K562 (cell line): ENCODE measurements around the gene GIGYF1. TPM values are rescaled to one million over a fixed set of nuclear protein-coding genes. Genes with fewer than 3 reads are reported as not detected.
A peak's percentile ranks its signal among the peaks of the same experiment; 100 is the strongest.

Experiments used
- ARHGAP35 ChIP-seq: fragments of 450-650 bp; IDR thresholded peaks from 2 replicates; pipeline ENCODE4 v1.6.1; 2018; ENCODE audit not compliant: partially characterized antibody
- CBFA2T2 ChIP-seq: fragments of 450-650 bp; conservative IDR thresholded peaks from 2 replicates; pipeline ENCODE4 v1.6.1; 2017; ENCODE audit warnings: mild to moderate bottlenecking
- FOSL1 ChIP-seq: fragments of 200-800 bp; sonication (Bioruptor generic); conservative IDR thresholded peaks from 2 replicates; pipeline ENCODE4 v1.6.1; 2016; ENCODE audit warnings: missing genetic modification characterization, missing compliant biosample characterization
- GABPB2 ChIP-seq: fragments of 250-450 bp; sonication (Bioruptor Pico); conservative IDR thresholded peaks from 2 replicates; pipeline ENCODE4 v1.5.1; 2021; ENCODE audit warnings: mild to moderate bottlenecking
- GATAD2B ChIP-seq: fragments of 450-650 bp; IDR thresholded peaks from 2 replicates; pipeline ENCODE4 v1.6.1; 2017; ENCODE audit warnings: mild to moderate bottlenecking, borderline replicate concordance
- HMG20B ChIP-seq: fragments of 250-450 bp; sonication (Bioruptor Pico); IDR thresholded peaks from 2 replicates; pipeline ENCODE4 v1.5.0; 2021; ENCODE audit warnings: mild to moderate bottlenecking
- NCOA2 ChIP-seq, 2 experiments: fragments of 450-650 bp; IDR thresholded peaks; 2 replicates each; pipeline ENCODE4 v1.6.1; 2018; ENCODE audit warnings: mild to moderate bottlenecking in 2 of 2, moderate library complexity in 1 of 2; ENCODE audit not compliant: partially characterized antibody in 2 of 2
- NFIC ChIP-seq: fragments of 450-650 bp; IDR thresholded peaks from 2 replicates; pipeline ENCODE4 v1.6.1; 2017; ENCODE audit warnings: mild to moderate bottlenecking, inconsistent platforms
- POLR2G ChIP-seq: fragments of 200-400 bp; formaldehyde crosslinking; IDR thresholded peaks from 2 replicates; pipeline ENCODE4 v1.6.1; 2017; ENCODE audit warnings: low read depth, mild to moderate bottlenecking, antibody characterized with exemption, low read length, moderate library complexity
- RBM22 ChIP-seq: fragments of 200-400 bp; formaldehyde crosslinking; IDR thresholded peaks from 2 replicates; pipeline ENCODE4 v1.6.1; 2018; ENCODE audit warnings: low read length, low read depth; ENCODE audit not compliant: poor library complexity, severe bottlenecking
- SRSF3 ChIP-seq: fragments of 200-400 bp; formaldehyde crosslinking; IDR thresholded peaks from 2 replicates; pipeline ENCODE4 v1.6.1; 2016; ENCODE audit warnings: mild to moderate bottlenecking, low read length, moderate library complexity; ENCODE audit not compliant: insufficient read depth
- TCF7L2 ChIP-seq: fragments of 150-350 bp; IDR thresholded peaks from 2 replicates; pipeline ENCODE4 v1.6.1; 2016; ENCODE audit warnings: low read depth, mild to moderate bottlenecking, low read length, moderate library complexity
- ZNF12 ChIP-seq: sonication (generic); formaldehyde crosslinking; IDR thresholded peaks from 2 replicates; pipeline ENCODE4 v1.4.0; 2020; ENCODE audit warnings: mild to moderate bottlenecking, missing genetic modification reagents
- ZNF143 ChIP-seq: sonication (generic); formaldehyde crosslinking; IDR thresholded peaks from 2 replicates; pipeline ENCODE4 v1.9.0; 2022; ENCODE audit warnings: mild to moderate bottlenecking, missing genetic modification reagents
- ZNF277 ChIP-seq: fragments of 250-450 bp; sonication (Bioruptor Pico); IDR thresholded peaks from 2 replicates; pipeline ENCODE4 v1.8.0; 2022; ENCODE audit warnings: inconsistent platforms, mild to moderate bottlenecking, moderate library complexity, borderline replicate concordance
- ZNF324 ChIP-seq: fragments of 250-450 bp; sonication (Bioruptor Pico); IDR thresholded peaks from 2 replicates; pipeline ENCODE4 v1.4.0; 2020; ENCODE audit warnings: mild to moderate bottlenecking
- ZNF696 ChIP-seq: fragments of 250-450 bp; sonication (Bioruptor Pico); conservative IDR thresholded peaks from 2 replicates; pipeline ENCODE4 v1.4.0; 2020; ENCODE audit warnings: mild to moderate bottlenecking, moderate library complexity
- polyA plus RNA-seq, 8 experiments: library from polyadenylated mRNA; depleted of rRNA in 4 of 8; stranded (reverse) in 5 of 8; unstranded in 3 of 8; fragments of >200 nt; fragmentation: Nextera tagmentation in 2 of 8; fragmentation: Illumina TruSeq in 1 of 8; extraction: Ambion mirVana in 2 of 8; extraction: Trizol in 1 of 8; gene quantifications; 2 replicates each; pipeline versions ENCODE4 v1.2.1 to v1.2.3, GENCODE V29; 2011 to 2014; ENCODE audit warnings: inconsistent platforms in 1 of 8, missing spikeins in 1 of 8
- total RNA-seq, 7 experiments: library from RNA; depleted of rRNA in 6 of 7; stranded (reverse); fragments of >200 nt in 6 of 7; fragmentation: Illumina TruSeq in 2 of 7; extraction: Trizol in 2 of 7; gene quantifications; 2 replicates each; pipeline versions ENCODE4 v1.2.1 to v1.2.3, GENCODE V29; 2011 to 2021; ENCODE audit warnings: low replicate concordance in 1 of 7
- TF ChIP-seq, protein P1 (sequence below): fragments of 250-450 bp; sonication (Bioruptor Pico); IDR thresholded peaks from 2 replicates; pipeline ENCODE4 v1.5.0; 2021; ENCODE audit warnings: mild to moderate bottlenecking, borderline replicate concordance
- TF ChIP-seq, protein P2 (sequence below): fragments of 450-650 bp; formaldehyde crosslinking; IDR thresholded peaks from 2 replicates; pipeline ENCODE4 v1.4.0; 2020; ENCODE audit warnings: mild to moderate bottlenecking, moderate library complexity
- TF ChIP-seq, protein P3 (sequence below), 2 experiments: fragments of 450-650 bp; conservative IDR thresholded peaks; 2 replicates each; pipeline ENCODE4 v1.6.1; 2017; ENCODE audit warnings: mild to moderate bottlenecking in 2 of 2, moderate library complexity in 2 of 2
- TF ChIP-seq, protein P4 (sequence below): fragments of 450-650 bp; IDR thresholded peaks from 2 replicates; pipeline ENCODE4 v1.6.1; 2017; ENCODE audit warnings: antibody characterized with exemption

Gene GIGYF1
- total and polyA plus RNA-seq, 9 of the 15 experiments (the other 6 are each of a cell fraction or from before 2014, with no cell fraction given), result 0.56 to 76.2 (median 16.8) TPM

GRCh38 chr7:100641463-100641859 is 52.6 kb downstream of the GIGYF1 start, which contains the start of gene TFR2 (continued):
- TF ChIP-seq ZNF696 (CRISPR knock-in tag) (no peak), CBFA2T2 (peak; percentile 96), RBM22 (no peak), HMG20B (CRISPR knock-in tag) (no peak), ZNF12 (CRISPR knock-in tag) (no peak), FOSL1 (tag) (peak; percentile 42; the same call in 1 of the 2 replicates), NFIC (peak; percentile 99), POLR2G (peak; percentile 51; the same call in 1 of the 2 replicates), SRSF3 (no peak), GATAD2B (no peak; the same call in 1 of the 2 replicates), GABPB2 (CRISPR knock-in tag) (no peak), TCF7L2 (no peak), ZNF143 (no peak), ZNF277 (CRISPR knock-in tag) (no peak), NCOA2 (IDR thresholded peaks at IDR 0.05; ENCODE audit: partially characterized antibody in 2 of 2) (no peak), ARHGAP35 (no peak), ZNF324 (no peak)
- TF ChIP-seq, protein P1, sequence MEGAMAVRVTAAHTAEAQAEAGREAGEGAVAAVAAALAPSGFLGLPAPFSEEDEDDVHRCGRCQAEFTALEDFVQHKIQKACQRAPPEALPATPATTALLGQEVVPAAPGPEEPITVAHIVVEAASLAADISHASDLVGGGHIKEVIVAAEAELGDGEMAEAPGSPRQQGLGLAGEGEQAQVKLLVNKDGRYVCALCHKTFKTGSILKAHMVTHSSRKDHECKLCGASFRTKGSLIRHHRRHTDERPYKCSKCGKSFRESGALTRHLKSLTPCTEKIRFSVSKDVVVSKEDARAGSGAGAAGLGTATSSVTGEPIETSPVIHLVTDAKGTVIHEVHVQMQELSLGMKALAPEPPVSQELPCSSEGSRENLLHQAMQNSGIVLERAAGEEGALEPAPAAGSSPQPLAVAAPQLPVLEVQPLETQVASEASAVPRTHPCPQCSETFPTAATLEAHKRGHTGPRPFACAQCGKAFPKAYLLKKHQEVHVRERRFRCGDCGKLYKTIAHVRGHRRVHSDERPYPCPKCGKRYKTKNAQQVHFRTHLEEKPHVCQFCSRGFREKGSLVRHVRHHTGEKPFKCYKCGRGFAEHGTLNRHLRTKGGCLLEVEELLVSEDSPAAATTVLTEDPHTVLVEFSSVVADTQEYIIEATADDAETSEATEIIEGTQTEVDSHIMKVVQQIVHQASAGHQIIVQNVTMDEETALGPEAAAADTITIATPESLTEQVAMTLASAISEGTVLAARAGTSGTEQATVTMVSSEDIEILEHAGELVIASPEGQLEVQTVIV (CRISPR knock-in tag), result no peak
- TF ChIP-seq, protein P2, sequence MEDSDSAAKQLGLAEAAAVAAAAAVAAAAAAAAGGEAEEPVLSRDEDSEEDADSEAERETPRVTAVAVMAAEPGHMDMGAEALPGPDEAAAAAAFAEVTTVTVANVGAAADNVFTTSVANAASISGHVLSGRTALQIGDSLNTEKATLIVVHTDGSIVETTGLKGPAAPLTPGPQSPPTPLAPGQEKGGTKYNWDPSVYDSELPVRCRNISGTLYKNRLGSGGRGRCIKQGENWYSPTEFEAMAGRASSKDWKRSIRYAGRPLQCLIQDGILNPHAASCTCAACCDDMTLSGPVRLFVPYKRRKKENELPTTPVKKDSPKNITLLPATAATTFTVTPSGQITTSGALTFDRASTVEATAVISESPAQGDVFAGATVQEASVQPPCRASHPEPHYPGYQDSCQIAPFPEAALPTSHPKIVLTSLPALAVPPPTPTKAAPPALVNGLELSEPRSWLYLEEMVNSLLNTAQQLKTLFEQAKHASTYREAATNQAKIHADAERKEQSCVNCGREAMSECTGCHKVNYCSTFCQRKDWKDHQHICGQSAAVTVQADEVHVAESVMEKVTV (CRISPR knock-in tag), result no peak
- TF ChIP-seq, protein P3, sequence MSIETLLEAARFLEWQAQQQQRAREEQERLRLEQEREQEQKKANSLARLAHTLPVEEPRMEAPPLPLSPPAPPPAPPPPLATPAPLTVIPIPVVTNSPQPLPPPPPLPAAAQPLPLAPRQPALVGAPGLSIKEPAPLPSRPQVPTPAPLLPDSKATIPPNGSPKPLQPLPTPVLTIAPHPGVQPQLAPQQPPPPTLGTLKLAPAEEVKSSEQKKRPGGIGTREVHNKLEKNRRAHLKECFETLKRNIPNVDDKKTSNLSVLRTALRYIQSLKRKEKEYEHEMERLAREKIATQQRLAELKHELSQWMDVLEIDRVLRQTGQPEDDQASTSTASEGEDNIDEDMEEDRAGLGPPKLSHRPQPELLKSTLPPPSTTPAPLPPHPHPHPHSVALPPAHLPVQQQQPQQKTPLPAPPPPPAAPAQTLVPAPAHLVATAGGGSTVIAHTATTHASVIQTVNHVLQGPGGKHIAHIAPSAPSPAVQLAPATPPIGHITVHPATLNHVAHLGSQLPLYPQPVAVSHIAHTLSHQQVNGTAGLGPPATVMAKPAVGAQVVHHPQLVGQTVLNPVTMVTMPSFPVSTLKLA (conservative IDR thresholded peaks at IDR 0.05), result peak in 1 of 2 experiments; percentile 70; a peak in 3 of 4 replicates
- TF ChIP-seq, protein P4, sequence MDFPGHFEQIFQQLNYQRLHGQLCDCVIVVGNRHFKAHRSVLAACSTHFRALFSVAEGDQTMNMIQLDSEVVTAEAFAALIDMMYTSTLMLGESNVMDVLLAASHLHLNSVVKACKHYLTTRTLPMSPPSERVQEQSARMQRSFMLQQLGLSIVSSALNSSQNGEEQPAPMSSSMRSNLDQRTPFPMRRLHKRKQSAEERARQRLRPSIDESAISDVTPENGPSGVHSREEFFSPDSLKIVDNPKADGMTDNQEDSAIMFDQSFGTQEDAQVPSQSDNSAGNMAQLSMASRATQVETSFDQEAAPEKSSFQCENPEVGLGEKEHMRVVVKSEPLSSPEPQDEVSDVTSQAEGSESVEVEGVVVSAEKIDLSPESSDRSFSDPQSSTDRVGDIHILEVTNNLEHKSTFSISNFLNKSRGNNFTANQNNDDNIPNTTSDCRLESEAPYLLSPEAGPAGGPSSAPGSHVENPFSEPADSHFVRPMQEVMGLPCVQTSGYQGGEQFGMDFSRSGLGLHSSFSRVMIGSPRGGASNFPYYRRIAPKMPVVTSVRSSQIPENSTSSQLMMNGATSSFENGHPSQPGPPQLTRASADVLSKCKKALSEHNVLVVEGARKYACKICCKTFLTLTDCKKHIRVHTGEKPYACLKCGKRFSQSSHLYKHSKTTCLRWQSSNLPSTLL, result peak; percentile 72; the same call in 1 of the 2 replicates
